HG03039 (cell line): ENCODE measurements around the gene NDFIP1.
"Not testable (repeated sequence)": the region's sequence is repeated elsewhere in the genome, so short reads cannot be mapped to it uniquely, and the experiment has no call there.

Experiments used
- ATAC-seq: cut with Tn5 transposase; IDR thresholded peaks from one replicate; pipeline ENCODE4 v1.9.1; 2021; ENCODE audit warnings: mild to moderate bottlenecking, moderate library complexity; ENCODE audit not compliant: unreplicated experiment

The NDFIP1 gene

GRCh38 chr5:142108432-142109330 lies at the start of gene NDFIP1:
Gene NDFIP1 (plus strand): TSS chr5:142108779. CDS start chr5:142108975, 196 bp downstream.
- ATAC-seq, result peak; percentile 93

- no peak for ATAC-seq
Observed at GRCh38 chr5:142059304-142059940, 49.2 kb upstream of the NDFIP1 start.

- ATAC-seq, result no peak
Observed at GRCh38 chr5:142063376-142063775, 45.2 kb upstream of the NDFIP1 start.

GRCh38 chr5:142063878-142064331 lies 44.7 kb upstream of the NDFIP1 start:
- ATAC-seq, result no peak

- no peak for ATAC-seq
Observed at GRCh38 chr5:142065273-142065672, 43.3 kb upstream of the NDFIP1 start.

- no peak for ATAC-seq
Observed at GRCh38 chr5:142069606-142070399, 38.8 kb upstream of the NDFIP1 start.

- ATAC-seq, result no peak
Observed at GRCh38 chr5:142070734-142071133, 37.8 kb upstream of the NDFIP1 start.

GRCh38 chr5:142072488-142072887 lies 36.1 kb upstream of the NDFIP1 start:
- ATAC-seq, result no peak

- ATAC-seq, result no peak
Observed at GRCh38 chr5:142073362-142073988, 35.1 kb upstream of the NDFIP1 start.

- no peak for ATAC-seq
Observed at GRCh38 chr5:142074006-142074405, 34.6 kb upstream of the NDFIP1 start.

GRCh38 chr5:142078221-142078620 lies 30.4 kb upstream of the NDFIP1 start:
- ATAC-seq, result no peak

GRCh38 chr5:142078706-142079105 lies 29.9 kb upstream of the NDFIP1 start:
- no peak for ATAC-seq

- no peak for ATAC-seq
Observed at GRCh38 chr5:142079306-142079721, 29.3 kb upstream of the NDFIP1 start.

- no peak for ATAC-seq
Observed at GRCh38 chr5:142080248-142080647, 28.3 kb upstream of the NDFIP1 start.

GRCh38 chr5:142082182-142082781 lies 26.3 kb upstream of the NDFIP1 start:
- ATAC-seq, result no peak

GRCh38 chr5:142086229-142086628 lies 22.4 kb upstream of the NDFIP1 start:
- ATAC-seq, result no peak

- ATAC-seq, result no peak
Observed at GRCh38 chr5:142086679-142087078, 21.9 kb upstream of the NDFIP1 start.

- no peak for ATAC-seq
Observed at GRCh38 chr5:142087920-142088679, 20.5 kb upstream of the NDFIP1 start.

- ATAC-seq, result not testable (repeated sequence)
Observed at GRCh38 chr5:142088855-142089479, 19.6 kb upstream of the NDFIP1 start.
